Measurements from ENCODE around the gene MKNK2.

MKNK2 gene

GRCh38 chr19:2050349-2050990, 574 bp downstream of the MKNK2 start:
- Histone ChIP-seq H3K9me3 (replicated peaks in 1 of 11) (no peaks in the 10 kb centered on the region), H3K4me1 (peaks cover 67 to 83% (median 78%) of the 10 kb centered on the region in 10 experiments), H3K27ac (peak overlapping the region; percentile 57 to 92 (median 86)), H4K20me1 (peaks cover 50 to 55% (median 53%) of the 10 kb centered on the region in 11 experiments), H3K4me2 (peak overlapping the region; percentile 91 to 100 (median 99)), H3K9ac (peak overlapping the region; percentile 78 to 98 (median 90)), H3K27me3 (no peaks in the 10 kb centered on the region), H3K36me3 (peaks cover 35 to 45% (median 42%) of the 10 kb centered on the region in 11 experiments), H3K4me3 (peak overlapping the region; percentile 87 to 100 (median 100))
- TF ChIP-seq Cebpa-rat (IDR thresholded peaks at IDR 0.05), result no peak

- 0 out of 22 replicates have a peak, but pooled peaks of 1 of the 11 experiments have one; percentile 15 for TF ChIP-seq Cebpa-rat (IDR thresholded peaks at IDR 0.05)
- Histone ChIP-seq H3K27me3 (no peaks in the 10 kb centered on the region), H3K4me3 (peak overlapping the region; percentile 87 to 100 (median 100)), H3K27ac (peak overlapping the region; percentile 57 to 92 (median 86)), H3K4me2 (peak overlapping the region; percentile 91 to 100 (median 99)), H3K9ac (peak overlapping the region; percentile 78 to 98 (median 90)), H3K4me1 (peaks cover 67 to 83% (median 78%) of the 10 kb centered on the region in 10 experiments), H3K36me3 (peaks cover 41 to 51% (median 48%) of the 10 kb centered on the region in 11 experiments), H4K20me1 (peaks cover 56 to 62% (median 59%) of the 10 kb centered on the region in 11 experiments), H3K9me3 (replicated peaks in 1 of 11) (no peaks in the 10 kb centered on the region)
Measured at GRCh38 chr19:2049741-2050348, 1.2 kb downstream of the MKNK2 start.

- peak overlapping the region; percentile 78 to 98 (median 90) for H3K9ac ChIP-seq
- peak overlapping the region; percentile 57 to 92 (median 86); a peak in 21 of 22 replicates for H3K27ac ChIP-seq
Measured at GRCh38 chr19:2048959-2049740, 1.9 kb downstream of the MKNK2 start.

GRCh38 chr19:2048104-2048958, 2.7 kb downstream of the MKNK2 start:
- Histone ChIP-seq H3K36me3 (peaks cover 49 to 65% (median 63%) of the 10 kb centered on the region in 11 experiments), H3K9ac (peak overlapping the region; percentile 78 to 98 (median 90)), H3K4me3 (peak overlapping the region; percentile 87 to 100 (median 100))

More at GRCh38 chr19:2048959-2049740, 1.9 kb downstream of the MKNK2 start:
- TF ChIP-seq Cebpa-rat (IDR thresholded peaks at IDR 0.05), result no peak
- peaks cover 63 to 69% (median 66%) of the 10 kb centered on the region in 11 experiments for H4K20me1 ChIP-seq
- no peaks in the 10 kb centered on the region for H3K27me3 ChIP-seq
- peaks cover 46 to 58% (median 55%) of the 10 kb centered on the region in 11 experiments for H3K36me3 ChIP-seq
- peak overlapping the region; percentile 87 to 100 (median 100) for H3K4me3 ChIP-seq
- H3K4me2 ChIP-seq, result peak overlapping the region; percentile 91 to 100 (median 99)
- no peaks in the 10 kb centered on the region for H3K9me3 ChIP-seq (replicated peaks in 1 of 11)
- H3K4me1 ChIP-seq, result peaks cover 70 to 83% (median 78%) of the 10 kb centered on the region in 10 experiments

GRCh38 chr19:2047449-2048103, 3.5 kb downstream of the MKNK2 start:
- Histone ChIP-seq H3K27ac (peak overlapping the region in 10 of 11 experiments; percentile 11 to 92 (median 78); a peak in 15 of 22 replicates), H3K4me1 (peaks cover 84 to 87% (median 85%) of the 10 kb centered on the region in 10 experiments)

More at GRCh38 chr19:2048104-2048958, 2.7 kb downstream of the MKNK2 start:
- Histone ChIP-seq H3K4me1 (peaks cover 78 to 85% (median 82%) of the 10 kb centered on the region in 10 experiments), H3K4me2 (peak overlapping the region; percentile 91 to 100 (median 99)), H3K9me3 (replicated peaks in 1 of 11) (no peaks in the 10 kb centered on the region), H3K27me3 (no peaks in the 10 kb centered on the region), H4K20me1 (peaks cover 71 to 77% (median 74%) of the 10 kb centered on the region in 11 experiments), H3K27ac (peak overlapping the region; percentile 11 to 92 (median 78); a peak in 20 of 22 replicates)
- TF ChIP-seq Cebpa-rat (IDR thresholded peaks at IDR 0.05), result no peak

GRCh38 chr19:2047076-2047448, 4.0 kb downstream of the MKNK2 start:
- Histone ChIP-seq H3K9me3 (replicated peaks in 1 of 11) (no peaks in the 10 kb centered on the region), H3K9ac (peak overlapping the region; percentile 78 to 98 (median 90); a peak in 21 of 22 replicates), H3K4me1 (peaks cover 83 to 86% (median 84%) of the 10 kb centered on the region in 10 experiments), H4K20me1 (peaks cover 74 to 88% (median 85%) of the 10 kb centered on the region in 11 experiments), H3K27ac (peak overlapping the region in 8 of 11 experiments; percentile 7 to 91 (median 78); a peak in 10 of 22 replicates), H3K36me3 (peaks cover 60 to 77% (median 74%) of the 10 kb centered on the region in 11 experiments), H3K4me3 (peak overlapping the region in 3 of 10 experiments; percentile 17 to 100 (median 90); a peak in 2 of 20 replicates), H3K4me2 (peak overlapping the region; percentile 91 to 100 (median 99); a peak in 21 of 22 replicates), H3K27me3 (no peaks in the 10 kb centered on the region)
- TF ChIP-seq Cebpa-rat (IDR thresholded peaks at IDR 0.05), result no peak

More at GRCh38 chr19:2047449-2048103, 3.5 kb downstream of the MKNK2 start:
- Histone ChIP-seq H3K9ac (peak overlapping the region; percentile 78 to 98 (median 90)), H4K20me1 (peaks cover 74 to 84% (median 82%) of the 10 kb centered on the region in 11 experiments), H3K36me3 (peaks cover 56 to 72% (median 70%) of the 10 kb centered on the region in 11 experiments), H3K27me3 (no peaks in the 10 kb centered on the region), H3K9me3 (replicated peaks in 1 of 11) (no peaks in the 10 kb centered on the region), H3K4me2 (peak overlapping the region; percentile 91 to 100 (median 99)), H3K4me3 (peak overlapping the region in 9 of 10 experiments; percentile 17 to 100 (median 98); a peak in 12 of 20 replicates)
- TF ChIP-seq Cebpa-rat (IDR thresholded peaks at IDR 0.05), result no peak

Measured in BLaER1 treated with 17β-estradiol and CSF1 and Interleukin-3, amounts not matched to agents 10 nM and 100 nM (cell line).